A673 (cell line): ENCODE measurements around the gene PACRG. TPM values are rescaled to one million over a fixed set of nuclear protein-coding genes. Genes with fewer than 3 reads are reported as not detected.

Experiments
- BruUV-seq: library from RNA; stranded (reverse); fragments of 400-500 nt; replicated peaks from 2 replicates; lab custom pipeline; 2021; lab: Mats Ljungman, UMichigan
- CTCF ChIA-PET: fragments of 300-600 bp; sonication (Branson Sonifier 250); formaldehyde crosslinking; loops from one replicate; lab custom pipeline; 2022; ENCODE audit warnings: antibody characterized with exemption; lab: Charles Lee
- POLR2A ChIA-PET: fragments of 300-600 bp; sonication (Branson Sonifier 250); formaldehyde crosslinking; loops from one replicate; lab custom pipeline; 2022; ENCODE audit warnings: antibody characterized with exemption; ENCODE audit not compliant: low non-redundant PET; lab: Charles Lee
- DNase-seq: peaks from one replicate; pipeline ENCODE4 v3.0.0-alpha.2; 2015; ENCODE audit warnings: low spot score
- H3K27ac ChIP-seq: fragments of 200-600 bp; sonication (generic); 2 replicates; pipeline ENCODE4 v1.5.1; 2016; ENCODE audit warnings: mixed run types, low read depth, mild to moderate bottlenecking, mixed read lengths, antibody characterized with exemption, low read length; ENCODE audit not compliant: poor library complexity, severe bottlenecking
- H3K27me3 ChIP-seq: fragments of 200-600 bp; sonication (generic); replicated peaks from 2 replicates; pipeline ENCODE4 v1.6.1; 2017; ENCODE audit warnings: mixed run types, low read depth, mild to moderate bottlenecking, mixed read lengths, antibody characterized with exemption, low read length; ENCODE audit not compliant: insufficient read depth, poor library complexity
- H3K36me3 ChIP-seq: fragments of 200-600 bp; sonication (generic); 2 replicates; pipeline ENCODE4 v1.6.1; 2016; ENCODE audit warnings: mixed run types, mild to moderate bottlenecking, mixed read lengths, antibody characterized with exemption, low read length; ENCODE audit not compliant: insufficient read depth, poor library complexity, severe bottlenecking
- H3K4me1 ChIP-seq: fragments of 200-600 bp; sonication (generic); 2 replicates; pipeline ENCODE4 v1.6.1; 2017; ENCODE audit warnings: mixed run types, mild to moderate bottlenecking, mixed read lengths, antibody characterized with exemption, low read length; ENCODE audit not compliant: insufficient read depth, poor library complexity, severe bottlenecking
- H3K4me3 ChIP-seq: fragments of 200-600 bp; sonication (generic); 2 replicates; pipeline ENCODE4 v1.5.1; 2016; ENCODE audit warnings: low read depth, mixed run types, mild to moderate bottlenecking, mixed read lengths, low read length; ENCODE audit not compliant: poor library complexity, severe bottlenecking
- H3K9me3 ChIP-seq: fragments of 200-600 bp; sonication (generic); 2 replicates; pipeline ENCODE4 v1.6.1; 2016; ENCODE audit warnings: mixed run types, low read depth, mild to moderate bottlenecking, mixed read lengths, antibody characterized with exemption, low read length; ENCODE audit not compliant: poor library complexity, severe bottlenecking
- CTCF ChIP-seq: fragments of 300-800, 200-600 bp; sonication (generic); conservative IDR thresholded peaks from 2 replicates; pipeline ENCODE4 v1.5.1; 2017; ENCODE audit warnings: low read depth, mild to moderate bottlenecking, antibody characterized with exemption, low read length, moderate library complexity, mixed read lengths
- EZH2 ChIP-seq: fragments of 200-600 bp; sonication (generic); IDR thresholded peaks from 2 replicates; pipeline ENCODE4 v1.6.1; 2017; ENCODE audit warnings: borderline replicate concordance, low read depth, mild to moderate bottlenecking, mixed read lengths, antibody characterized with exemption, low read length; ENCODE audit not compliant: poor library complexity, severe bottlenecking
- intact Hi-C: fragments of 100-400 bp; cut with micrococcal nuclease; formaldehyde crosslinking; loops from one replicate; pipeline ENCODE4 v1.10.0; 2022; ENCODE audit not compliant: unreplicated experiment
- total RNA-seq: library from RNA; stranded (reverse); gene quantifications from 2 replicates; pipeline ENCODE4 v1.2.3, GENCODE V29; 2021

The PACRG gene
- total RNA-seq, 1 experiment from 2014 or later, result not detected

- Histone ChIP-seq H3K27me3 (no peaks in the 10 kb centered on the region), H3K4me3 (no peak overlapping the region), H3K9me3 (peaks cover 8% of the 10 kb centered on the region), H3K27ac (no peak overlapping the region), H3K36me3 (no peaks in the 10 kb centered on the region), H3K4me1 (no peaks in the 10 kb centered on the region)
- no TSS peak for BruUV-seq
- CTCF ChIA-PET, result no interaction called here
- POLR2A ChIA-PET, result no interaction called here
- TF ChIP-seq EZH2 (no peak), CTCF (no peak)
- DNase-seq, result no peak
- intact Hi-C loops, result no loop called here
Measured at GRCh38 chr6:162921510-162922040, 193.8 kb downstream of the PACRG start.

DNA sequence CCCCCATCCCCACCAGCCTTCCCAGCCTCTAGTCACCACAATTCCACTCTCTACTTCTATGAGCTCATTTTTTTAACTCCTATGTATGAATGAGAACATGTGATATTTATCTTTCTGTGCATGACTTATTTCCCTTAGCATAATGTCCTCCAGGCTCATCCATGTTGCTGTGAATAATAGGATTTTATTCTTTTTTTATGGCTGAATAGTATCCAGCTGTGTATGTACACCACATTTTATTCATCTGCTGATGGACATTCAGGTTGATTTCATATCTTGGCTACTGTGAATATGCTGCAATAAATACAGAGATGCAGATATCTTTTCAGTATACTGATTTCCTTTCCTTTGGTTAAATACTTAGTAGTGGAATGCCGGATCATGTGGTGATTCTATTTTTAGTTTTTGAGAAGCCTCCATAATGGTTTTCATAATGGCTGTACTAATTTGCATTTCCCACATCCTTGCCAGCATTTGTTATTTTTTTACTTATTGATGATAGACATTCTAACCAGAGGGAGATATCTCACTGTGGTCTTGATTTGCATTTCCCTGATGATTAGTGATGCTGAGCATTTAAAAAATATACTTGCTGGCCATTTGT, 194.9 kb downstream of the PACRG start:
- no peak overlapping the region for H3K27ac ChIP-seq
- TF ChIP-seq CTCF (no peak), EZH2 (no peak)
- H3K9me3 ChIP-seq, result peaks cover 8% of the 10 kb centered on the region
- no TSS peak for BruUV-seq
- ChIA-PET POLR2A (no interaction called here), CTCF (no interaction called here)
- H3K4me3 ChIP-seq, result no peak overlapping the region
- H3K27me3 ChIP-seq, result no peaks in the 10 kb centered on the region
- no peaks in the 10 kb centered on the region for H3K36me3 ChIP-seq
- H3K4me1 ChIP-seq, result no peaks in the 10 kb centered on the region
- intact Hi-C loops, result no loop called here
- no peak for DNase-seq

- Histone ChIP-seq H3K4me1 (no peaks in the 10 kb centered on the region), H3K36me3 (no peaks in the 10 kb centered on the region), H3K4me3 (no peak overlapping the region), H3K9me3 (peaks cover 20% of the 10 kb centered on the region), H3K27ac (no peak overlapping the region), H3K27me3 (no peaks in the 10 kb centered on the region)
- ChIA-PET POLR2A (no interaction called here), CTCF (no interaction called here)
- TF ChIP-seq EZH2 (no peak), CTCF (no peak)
- no TSS peak for BruUV-seq
- intact Hi-C loops, result no loop called here
- DNase-seq, result no peak
Measured at GRCh38 chr6:162934844-162935243, 207.1 kb downstream of the PACRG start.
